GM10248 (cell line): Measurements from ENCODE around the gene NELL1.

Experiments used
- CTCF ChIA-PET: fragments of 300-600 bp; sonication (Branson Sonifier 250); formaldehyde crosslinking; extraction: SDS; loops from one replicate; lab custom pipeline; 2021; ENCODE audit warnings: antibody characterized with exemption; lab: Yijun Ruan, JAX
- POLR2A ChIA-PET: fragments of 350-650 bp; sonication (Branson Sonifier 250); formaldehyde crosslinking; extraction: SDS; loops from one replicate; lab custom pipeline; 2020; ENCODE audit warnings: antibody characterized with exemption; lab: Yijun Ruan, JAX
- DNase-seq: peaks from one replicate; pipeline ENCODE4 v3.0.0; 2012; ENCODE audit errors: extremely low spot score
- TF ChIP-seq, protein P1 (sequence below): IDR thresholded peaks from 2 replicates; pipeline ENCODE4 v1.5.1; 2012; ENCODE audit warnings: mild to moderate bottlenecking, low read depth; ENCODE audit errors: extremely low read depth, missing control alignments, control extremely low read depth

The NELL1 gene

DNA sequence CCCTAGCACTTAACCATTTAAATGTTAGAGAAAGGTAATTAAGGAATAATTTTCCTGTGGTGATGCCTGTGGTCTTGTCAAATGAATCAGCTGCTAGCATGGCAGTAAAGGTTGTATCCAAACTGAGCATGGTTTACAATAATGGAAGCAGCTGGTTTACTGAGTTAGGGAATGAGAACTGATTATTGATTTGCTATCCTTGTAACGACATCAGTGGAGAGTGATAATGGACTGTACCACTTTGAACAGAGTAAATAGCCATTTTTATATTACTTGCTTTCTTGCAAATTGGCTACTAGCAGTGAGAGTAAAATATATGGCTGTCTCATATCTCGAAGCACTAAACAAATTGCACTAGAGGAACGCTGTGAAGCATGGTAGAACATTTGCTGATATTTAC lies 934.5 kb downstream of the NELL1 start:
- ChIA-PET POLR2A (no interaction called here), CTCF (interaction anchor here (1.0 to 1.3 kb wide), 3 partner anchors 9 to 21 kb away, joined by 3 to 4 read pairs (median 3); no protein-coding TSS in a partner anchor)
- TF ChIP-seq, protein P1, sequence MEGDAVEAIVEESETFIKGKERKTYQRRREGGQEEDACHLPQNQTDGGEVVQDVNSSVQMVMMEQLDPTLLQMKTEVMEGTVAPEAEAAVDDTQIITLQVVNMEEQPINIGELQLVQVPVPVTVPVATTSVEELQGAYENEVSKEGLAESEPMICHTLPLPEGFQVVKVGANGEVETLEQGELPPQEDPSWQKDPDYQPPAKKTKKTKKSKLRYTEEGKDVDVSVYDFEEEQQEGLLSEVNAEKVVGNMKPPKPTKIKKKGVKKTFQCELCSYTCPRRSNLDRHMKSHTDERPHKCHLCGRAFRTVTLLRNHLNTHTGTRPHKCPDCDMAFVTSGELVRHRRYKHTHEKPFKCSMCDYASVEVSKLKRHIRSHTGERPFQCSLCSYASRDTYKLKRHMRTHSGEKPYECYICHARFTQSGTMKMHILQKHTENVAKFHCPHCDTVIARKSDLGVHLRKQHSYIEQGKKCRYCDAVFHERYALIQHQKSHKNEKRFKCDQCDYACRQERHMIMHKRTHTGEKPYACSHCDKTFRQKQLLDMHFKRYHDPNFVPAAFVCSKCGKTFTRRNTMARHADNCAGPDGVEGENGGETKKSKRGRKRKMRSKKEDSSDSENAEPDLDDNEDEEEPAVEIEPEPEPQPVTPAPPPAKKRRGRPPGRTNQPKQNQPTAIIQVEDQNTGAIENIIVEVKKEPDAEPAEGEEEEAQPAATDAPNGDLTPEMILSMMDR = no peak
- no peak for DNase-seq

DNA sequence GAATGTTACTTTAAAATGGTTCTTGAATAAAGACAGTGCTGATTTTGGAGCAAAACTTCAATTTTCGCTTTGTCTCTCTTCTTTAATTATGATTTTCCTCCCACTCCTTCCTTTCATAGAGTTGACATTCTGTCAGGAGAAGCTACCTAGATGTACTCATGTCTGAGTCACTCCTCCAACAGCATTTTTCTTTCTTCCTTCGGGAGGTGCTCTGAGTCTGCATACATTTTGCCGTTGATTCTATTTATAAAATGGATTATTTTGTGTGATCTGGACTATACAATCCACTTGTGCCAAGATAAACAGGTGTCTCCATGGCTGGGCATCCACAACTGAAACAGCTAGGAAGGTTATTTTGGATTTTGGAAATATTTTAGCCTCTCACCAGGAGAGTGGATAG lies 935.2 kb downstream of the NELL1 start:
- DNase-seq = no peak
- ChIA-PET POLR2A (no interaction called here), CTCF (interaction anchor here (1.0 to 2.1 kb wide), 4 partner anchors 8 to 22 kb away, joined by 3 to 4 read pairs (median 4); no protein-coding TSS in a partner anchor)
- TF ChIP-seq, protein P1 = no peak

DNA sequence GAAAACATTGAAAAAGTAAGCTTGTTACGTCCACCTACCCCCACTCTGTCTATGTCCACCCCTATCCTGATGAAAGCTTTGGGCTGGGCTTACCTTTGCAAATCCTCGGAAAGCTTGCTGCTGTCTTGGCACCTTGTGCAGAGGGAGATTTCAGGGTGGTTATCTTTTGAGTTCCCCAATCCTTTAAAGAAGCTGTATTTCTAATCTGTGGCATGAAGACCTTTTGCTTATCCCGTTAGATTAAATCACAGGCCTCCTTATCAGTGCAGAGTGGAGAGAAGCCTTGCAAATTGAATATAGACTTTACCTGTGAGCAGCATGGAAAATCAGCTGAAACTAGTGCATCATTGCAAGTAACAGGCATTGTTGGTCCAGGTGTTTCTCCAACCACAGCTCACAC lies 942.9 kb downstream of the NELL1 start:
- no peak for DNase-seq
- TF ChIP-seq, protein P1 = no peak
- CTCF ChIA-PET = interaction anchor here (1.0 to 1.5 kb wide), 7 partner anchors 8 to 45 kb away, joined by 3 to 7 read pairs (median 3); no protein-coding TSS in a partner anchor
- POLR2A ChIA-PET = no interaction called here

DNA sequence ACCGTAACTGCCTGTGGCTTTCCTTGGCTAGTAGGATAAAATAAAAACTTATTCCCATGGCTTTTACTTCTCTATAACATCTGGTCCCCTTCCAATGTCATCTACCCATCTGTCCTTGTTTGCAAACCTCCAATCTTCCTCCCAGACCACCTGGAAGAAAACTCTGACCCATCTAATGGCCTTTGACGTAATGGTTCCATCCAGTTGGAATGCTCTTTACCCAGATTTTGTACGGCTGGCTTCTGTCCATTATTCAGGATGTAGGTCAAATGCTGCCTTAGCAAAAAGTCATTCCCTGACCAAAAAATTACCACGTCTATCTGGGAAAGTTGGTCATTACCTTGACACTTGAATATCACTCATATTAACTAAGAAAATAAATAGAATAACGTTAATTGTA lies 945.6 kb downstream of the NELL1 start:
- CTCF ChIA-PET = no interaction called here
- TF ChIP-seq, protein P1 = no peak
- POLR2A ChIA-PET = no interaction called here
- no peak for DNase-seq

DNA sequence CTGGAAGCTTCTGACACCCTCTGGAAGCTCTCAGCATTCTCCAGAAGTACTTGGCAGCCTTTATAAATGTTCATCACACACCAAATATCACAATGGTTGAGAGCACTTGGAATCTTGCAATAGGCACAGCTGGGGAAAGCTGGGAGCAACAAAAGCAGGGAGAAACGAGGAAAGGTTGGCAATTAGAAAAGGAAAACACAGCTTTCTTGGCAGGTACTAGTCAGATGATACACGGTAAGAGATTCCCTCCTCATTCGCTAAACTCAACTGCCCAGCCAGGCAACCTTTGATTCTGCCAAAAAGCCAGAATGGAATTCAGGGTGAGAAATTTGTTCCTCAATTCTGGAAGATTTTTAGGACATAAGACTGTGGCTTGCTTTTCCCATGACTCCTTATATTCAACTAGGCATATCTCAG lies 946.6 kb downstream of the NELL1 start:
- ChIA-PET POLR2A (no interaction called here), CTCF (no interaction called here)
- no peak for DNase-seq
- TF ChIP-seq, protein P1 = no peak

DNA sequence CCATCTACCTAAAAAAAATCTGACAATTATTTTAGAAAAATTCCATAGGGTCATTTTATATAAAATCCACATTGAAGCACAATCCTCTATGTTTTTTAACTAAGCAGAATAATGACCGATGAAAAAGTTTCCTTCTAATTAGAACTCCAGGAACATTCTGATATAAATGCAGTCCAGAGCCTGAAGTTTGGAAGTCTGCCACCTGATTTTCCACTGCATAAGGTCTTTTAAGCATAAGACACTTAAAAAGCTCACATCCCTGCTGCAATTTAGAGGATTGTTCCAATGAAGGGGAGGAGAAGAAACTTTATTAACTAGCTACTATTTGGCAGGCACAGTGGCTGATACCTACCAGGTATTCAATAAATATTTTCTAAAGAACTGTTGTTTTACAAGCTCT lies 953.2 kb downstream of the NELL1 start:
- CTCF ChIA-PET = interaction anchor here (1.6 kb wide), 1 partner anchor 11 kb away, joined by 7 read pairs; no protein-coding TSS in a partner anchor
- POLR2A ChIA-PET = no interaction called here
- TF ChIP-seq, protein P1 = no peak

DNA sequence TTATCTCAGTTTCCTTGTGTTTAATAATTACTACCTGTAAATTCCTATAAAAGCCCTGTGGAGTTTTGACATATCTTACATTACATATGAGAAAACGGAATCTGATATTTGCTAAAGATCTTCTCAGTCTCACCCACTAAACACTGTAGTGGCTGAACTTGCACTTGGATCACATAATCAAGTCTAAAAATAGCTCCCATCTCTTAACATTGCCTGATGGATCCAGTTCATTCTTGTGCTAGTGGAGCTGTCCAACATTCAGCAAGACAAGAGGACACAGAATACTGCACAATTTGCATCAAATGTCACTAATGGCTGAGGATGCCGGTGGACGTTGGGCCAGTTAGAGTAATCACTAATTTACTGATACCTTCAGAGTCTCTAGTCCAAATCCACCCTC lies 953.6 kb downstream of the NELL1 start:
- CTCF ChIA-PET = interaction anchor here (1.6 kb wide), 1 partner anchor 11 kb away, joined by 7 read pairs; no protein-coding TSS in a partner anchor
- TF ChIP-seq, protein P1 = no peak
- no peak for DNase-seq
- POLR2A ChIA-PET = no interaction called here

More for the DNA sequence above, 953.2 kb downstream of the NELL1 start:
- no peak for DNase-seq
